Measurements from ENCODE around the gene ACKR1. TPM values are rescaled to one million over a fixed set of nuclear protein-coding genes. Genes with fewer than 3 reads are reported as not detected.

ACKR1 gene
- total RNA-seq, 1 donor from 2014 or later = 0.57 TPM

DNA sequence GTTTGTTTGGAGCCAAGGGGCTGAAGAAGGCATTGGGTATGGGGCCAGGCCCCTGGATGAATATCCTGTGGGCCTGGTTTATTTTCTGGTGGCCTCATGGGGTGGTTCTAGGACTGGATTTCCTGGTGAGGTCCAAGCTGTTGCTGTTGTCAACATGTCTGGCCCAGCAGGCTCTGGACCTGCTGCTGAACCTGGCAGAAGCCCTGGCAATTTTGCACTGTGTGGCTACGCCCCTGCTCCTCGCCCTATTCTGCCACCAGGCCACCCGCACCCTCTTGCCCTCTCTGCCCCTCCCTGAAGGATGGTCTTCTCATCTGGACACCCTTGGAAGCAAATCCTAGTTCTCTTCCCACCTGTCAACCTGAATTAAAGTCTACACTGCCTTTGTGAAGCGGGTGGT, 1.4 kb downstream of the ACKR1 start:
- DNase-seq (ENCODE audit: low spot score, unreplicated experiment) = no peak
- H3K27ac Mint-ChIP-seq = no peak overlapping the region
- no peaks in the 10 kb centered on the region for H3K9me3 Mint-ChIP-seq (ENCODE audit: low read depth)
- no peak overlapping the region for H3K4me3 Mint-ChIP-seq (ENCODE audit: low read depth)
- peaks cover 59% of the 10 kb centered on the region for H3K27me3 Mint-ChIP-seq
- TF ChIP-seq, protein P1, sequence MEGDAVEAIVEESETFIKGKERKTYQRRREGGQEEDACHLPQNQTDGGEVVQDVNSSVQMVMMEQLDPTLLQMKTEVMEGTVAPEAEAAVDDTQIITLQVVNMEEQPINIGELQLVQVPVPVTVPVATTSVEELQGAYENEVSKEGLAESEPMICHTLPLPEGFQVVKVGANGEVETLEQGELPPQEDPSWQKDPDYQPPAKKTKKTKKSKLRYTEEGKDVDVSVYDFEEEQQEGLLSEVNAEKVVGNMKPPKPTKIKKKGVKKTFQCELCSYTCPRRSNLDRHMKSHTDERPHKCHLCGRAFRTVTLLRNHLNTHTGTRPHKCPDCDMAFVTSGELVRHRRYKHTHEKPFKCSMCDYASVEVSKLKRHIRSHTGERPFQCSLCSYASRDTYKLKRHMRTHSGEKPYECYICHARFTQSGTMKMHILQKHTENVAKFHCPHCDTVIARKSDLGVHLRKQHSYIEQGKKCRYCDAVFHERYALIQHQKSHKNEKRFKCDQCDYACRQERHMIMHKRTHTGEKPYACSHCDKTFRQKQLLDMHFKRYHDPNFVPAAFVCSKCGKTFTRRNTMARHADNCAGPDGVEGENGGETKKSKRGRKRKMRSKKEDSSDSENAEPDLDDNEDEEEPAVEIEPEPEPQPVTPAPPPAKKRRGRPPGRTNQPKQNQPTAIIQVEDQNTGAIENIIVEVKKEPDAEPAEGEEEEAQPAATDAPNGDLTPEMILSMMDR (IDR thresholded peaks at IDR 0.05; ENCODE audit: unreplicated experiment) = no peak
- H3K4me1 Mint-ChIP-seq (ENCODE audit: low read depth) = peaks cover 13% of the 10 kb centered on the region
- H3K36me3 Mint-ChIP-seq (ENCODE audit: insufficient read depth) = no peaks in the 10 kb centered on the region

DNA sequence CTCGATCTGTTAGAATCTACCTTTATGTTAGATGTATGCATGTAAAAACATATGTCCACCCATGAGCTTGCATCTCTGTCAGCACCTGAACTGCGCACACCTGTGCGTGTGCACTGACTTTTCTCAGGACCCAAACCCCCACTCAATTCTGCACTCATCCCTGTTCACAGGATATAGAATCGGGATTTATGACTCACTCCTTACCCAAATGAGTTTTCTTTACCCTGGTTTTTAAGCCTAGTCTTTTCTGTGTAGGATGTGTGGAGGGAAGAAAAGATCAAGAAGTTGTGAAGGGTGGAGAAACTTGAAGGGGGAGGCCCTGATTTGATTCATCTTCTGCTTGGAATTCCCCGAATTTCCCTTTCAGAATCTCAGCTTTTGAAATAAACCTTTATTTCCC, 2.4 kb downstream of the ACKR1 start:
- H3K36me3 Mint-ChIP-seq (ENCODE audit: insufficient read depth) = no peaks in the 10 kb centered on the region
- H3K27me3 Mint-ChIP-seq = peaks cover 64% of the 10 kb centered on the region
- H3K4me1 Mint-ChIP-seq (ENCODE audit: low read depth) = peaks cover 7% of the 10 kb centered on the region

DNA sequence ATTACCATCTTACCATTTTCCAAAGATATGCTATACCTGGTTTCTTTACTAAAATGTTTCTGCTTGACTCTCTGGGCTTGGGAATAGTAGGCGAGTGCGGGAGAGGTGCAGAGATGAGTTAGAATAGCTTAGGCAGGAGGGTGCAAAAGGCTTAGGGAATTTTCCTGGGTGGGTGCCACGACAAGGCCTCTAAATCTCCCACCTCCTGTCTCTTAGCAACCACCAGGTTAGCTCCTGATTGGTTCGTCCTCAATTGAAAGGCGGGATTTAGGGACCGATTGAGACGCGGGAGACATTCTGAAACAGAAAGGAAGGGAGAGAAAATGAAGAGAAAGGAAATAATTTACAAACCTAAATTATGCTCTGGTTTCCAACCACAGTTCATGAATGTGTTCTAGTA, 3.1 kb downstream of the ACKR1 start:
- Mint-ChIP-seq H3K4me1 (ENCODE audit: low read depth) (peaks cover 7% of the 10 kb centered on the region), H3K4me3 (ENCODE audit: low read depth) (no peak overlapping the region), H3K27me3 (peaks cover 66% of the 10 kb centered on the region), H3K27ac (no peak overlapping the region), H3K36me3 (ENCODE audit: insufficient read depth) (no peaks in the 10 kb centered on the region), H3K9me3 (ENCODE audit: low read depth) (no peaks in the 10 kb centered on the region)
- DNase-seq (ENCODE audit: low spot score, unreplicated experiment) = no peak
- TF ChIP-seq, protein P1 (IDR thresholded peaks at IDR 0.05; ENCODE audit: unreplicated experiment) = no peak

More for the DNA sequence above, 2.4 kb downstream of the ACKR1 start:
- DNase-seq (ENCODE audit: low spot score, unreplicated experiment) = no peak
- TF ChIP-seq, protein P1 (IDR thresholded peaks at IDR 0.05; ENCODE audit: unreplicated experiment) = no peak
- Mint-ChIP-seq H3K4me3 (ENCODE audit: low read depth) (no peak overlapping the region), H3K27ac (no peak overlapping the region), H3K9me3 (ENCODE audit: low read depth) (no peaks in the 10 kb centered on the region)

DNA sequence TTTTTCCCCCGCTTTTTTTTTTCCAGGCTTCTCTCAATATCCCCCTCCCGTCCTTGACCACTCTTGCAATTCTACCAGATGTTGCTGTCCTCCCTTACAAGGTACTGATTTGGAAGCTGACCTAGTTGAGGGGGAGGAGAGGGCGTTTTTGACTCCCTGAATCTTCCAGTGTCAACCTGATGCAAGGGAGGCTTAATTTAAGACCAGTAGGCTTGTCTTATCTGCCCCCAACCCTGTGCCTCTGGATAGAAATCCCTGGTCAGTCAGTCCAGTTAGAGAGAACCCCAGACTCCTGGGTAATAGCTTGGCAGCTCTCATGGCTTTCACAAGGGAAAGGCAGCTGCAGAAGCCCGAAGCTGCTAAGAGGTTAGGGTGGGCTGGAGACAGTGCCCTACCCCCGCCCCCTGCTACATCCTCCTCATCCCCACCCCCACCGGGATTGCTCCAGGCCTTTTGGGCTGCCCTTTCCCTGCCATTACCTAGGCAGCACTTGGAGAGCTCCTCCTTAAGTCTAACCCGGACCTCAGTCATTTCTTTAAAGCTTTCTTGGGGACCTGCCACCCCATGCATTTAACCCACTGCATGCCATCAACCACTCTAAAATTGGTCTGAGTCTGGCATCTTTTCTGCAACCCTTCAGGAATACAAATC, 3.6 kb downstream of the ACKR1 start:
- Mint-ChIP-seq H3K4me1 (ENCODE audit: low read depth) (peaks cover 7% of the 10 kb centered on the region), H3K4me3 (ENCODE audit: low read depth) (no peak overlapping the region), H3K27ac (no peak overlapping the region), H3K27me3 (peaks cover 68% of the 10 kb centered on the region), H3K9me3 (ENCODE audit: low read depth) (no peaks in the 10 kb centered on the region), H3K36me3 (ENCODE audit: insufficient read depth) (no peaks in the 10 kb centered on the region)
- TF ChIP-seq, protein P1 (IDR thresholded peaks at IDR 0.05; ENCODE audit: unreplicated experiment) = no peak
- no peak for DNase-seq (ENCODE audit: low spot score, unreplicated experiment)

DNA sequence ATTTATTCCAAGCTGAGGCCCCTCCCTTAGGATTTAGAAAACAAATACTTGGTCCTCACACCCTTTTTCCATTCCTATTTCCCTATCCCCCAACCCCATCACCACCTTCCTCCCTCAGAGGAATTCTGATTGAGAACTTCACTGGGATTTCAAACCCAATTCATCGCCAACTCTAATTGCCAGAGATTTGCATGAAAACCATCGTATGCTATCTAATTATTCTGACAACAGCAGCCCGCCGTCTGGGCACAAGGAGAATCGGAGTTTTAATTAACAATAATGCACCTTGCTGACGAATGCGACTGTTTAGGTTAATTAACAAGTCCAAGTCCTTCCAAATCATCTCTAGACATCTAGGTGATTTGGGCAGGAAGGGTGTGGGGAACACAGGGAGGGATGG, 4.4 kb downstream of the ACKR1 start:
- H3K4me1 Mint-ChIP-seq (ENCODE audit: low read depth) = peaks cover 7% of the 10 kb centered on the region
- no peaks in the 10 kb centered on the region for H3K36me3 Mint-ChIP-seq (ENCODE audit: insufficient read depth)
- no peak overlapping the region for H3K4me3 Mint-ChIP-seq (ENCODE audit: low read depth)
- DNase-seq (ENCODE audit: low spot score, unreplicated experiment) = no peak
- no peaks in the 10 kb centered on the region for H3K9me3 Mint-ChIP-seq (ENCODE audit: low read depth)
- H3K27me3 Mint-ChIP-seq = peaks cover 69% of the 10 kb centered on the region
- H3K27ac Mint-ChIP-seq = no peak overlapping the region
- TF ChIP-seq, protein P1 (IDR thresholded peaks at IDR 0.05; ENCODE audit: unreplicated experiment) = no peak
